SK-N-SH (cell line): ENCODE results near the gene WWOX. TPM values are rescaled to one million over a fixed set of nuclear protein-coding genes. Genes with fewer than 3 reads are reported as not detected.

ENCODE experiments used
- CTCF ChIA-PET: fragments of 300-600, 350-600 bp; formaldehyde crosslinking; extraction: SDS; loops from one replicate; lab custom pipeline; 2021; lab: Yijun Ruan, JAX
- POLR2A ChIA-PET: fragments of 350-600 bp; sonication (Branson Sonifier 250); formaldehyde crosslinking; extraction: SDS; loops from one replicate; lab custom pipeline; 2020; ENCODE audit warnings: antibody characterized with exemption, inconsistent platforms; lab: Yijun Ruan, JAX
- DNase-seq: peaks from one replicate; pipeline ENCODE4 v3.0.0; 2012
- H2AFZ ChIP-seq: fragments of 200-600 bp; sonication (generic); 2 replicates; pipeline ENCODE4 v1.8.1; 2016; ENCODE audit warnings: antibody characterized with exemption, mild to moderate bottlenecking, low read depth
- H3F3A ChIP-seq: fragments of 200-600 bp; sonication (generic); replicated peaks from 2 replicates; pipeline ENCODE3; 2016; ENCODE audit warnings: antibody characterized with exemption, mild to moderate bottlenecking; ENCODE audit not compliant: insufficient read depth
- H3K27ac ChIP-seq, 2 experiments: fragments of 200-500 bp in 1 of 2; fragments of 200-600 bp in 1 of 2; sonication (Bioruptor generic) in 1 of 2; sonication (generic), shearing (Covaris generic) in 1 of 2; 2 replicates each; pipeline versions ENCODE4 v1.5.1 to v1.6.1; 2014 to 2016; ENCODE audit warnings: low read depth in 2 of 2, inconsistent platforms in 1 of 2, low read length in 1 of 2, mild to moderate bottlenecking in 1 of 2, mixed read lengths in 1 of 2
- H3K27me3 ChIP-seq: fragments of 200-600 bp; sonication (generic), shearing (Covaris generic); 2 replicates; pipeline ENCODE4 v1.6.1; 2016; ENCODE audit warnings: mixed run types; ENCODE audit not compliant: insufficient read depth
- H3K36me3 ChIP-seq, 2 experiments: fragments of 200-500 bp in 1 of 2; fragments of 200-600 bp in 1 of 2; sonication (Bioruptor generic) in 1 of 2; sonication (generic) in 1 of 2; replicated peaks in 1 of 2; 2 replicates each; pipeline versions ENCODE3 to v1.5.1; 2014 to 2016; ENCODE audit warnings: low read length in 1 of 2, mild to moderate bottlenecking in 1 of 2; ENCODE audit not compliant: insufficient read depth in 2 of 2, control insufficient read depth in 1 of 2
- H3K4me1 ChIP-seq, 2 experiments: fragments of 200-500 bp in 1 of 2; fragments of 200-600 bp in 1 of 2; sonication (Bioruptor generic) in 1 of 2; sonication (generic), shearing (Covaris generic) in 1 of 2; 2 replicates each; pipeline versions ENCODE4 v1.5.1 to v1.6.1; 2014 to 2016; ENCODE audit warnings: low read depth in 1 of 2, low read length in 1 of 2, mixed run types in 1 of 2; ENCODE audit not compliant: insufficient read depth in 2 of 2, control insufficient read depth in 1 of 2
- H3K4me2 ChIP-seq: fragments of 200-600 bp; sonication (generic), shearing (Covaris generic); 2 replicates; pipeline ENCODE4 v1.6.1; 2017; ENCODE audit warnings: mixed run types
- H3K4me3 ChIP-seq, 2 experiments: fragments of 200-500 bp in 1 of 2; fragments of 200-600 bp in 1 of 2; sonication (Bioruptor generic) in 1 of 2; sonication (generic), shearing (Covaris generic) in 1 of 2; 2 replicates each; pipeline versions ENCODE4 v1.5.1 to v1.8.1; 2014 to 2016; ENCODE audit warnings: low read depth in 2 of 2, inconsistent platforms in 1 of 2, low read length in 1 of 2, mild to moderate bottlenecking in 1 of 2, mixed read lengths in 1 of 2, moderate library complexity in 1 of 2
- H3K79me2 ChIP-seq: fragments of 200-600 bp; sonication (generic); 2 replicates; pipeline ENCODE4 v1.8.1; 2017; ENCODE audit warnings: mild to moderate bottlenecking; ENCODE audit not compliant: insufficient read depth
- H3K9ac ChIP-seq: fragments of 200-600 bp; sonication (generic); 2 replicates; pipeline ENCODE4 v1.6.1; 2017; ENCODE audit warnings: mixed run types
- H3K9me2 ChIP-seq: fragments of 200-600 bp; sonication (generic); 2 replicates; pipeline ENCODE4 v1.6.1; 2017; ENCODE audit warnings: mixed run types
- H3K9me3 ChIP-seq: fragments of 200-600 bp; sonication (generic); 2 replicates; pipeline ENCODE4 v1.6.1; 2017; ENCODE audit warnings: mixed run types, mild to moderate bottlenecking, moderate library complexity
- H4K20me1 ChIP-seq: fragments of 200-600 bp; sonication (generic); 2 replicates; pipeline ENCODE4 v1.6.1; 2017; ENCODE audit warnings: mild to moderate bottlenecking, mixed run types; ENCODE audit not compliant: insufficient read depth
- CHD2 ChIP-seq: fragments of 150-350 bp; IDR thresholded peaks from 2 replicates; pipeline ENCODE4 v1.6.1; 2018; ENCODE audit warnings: low read length; ENCODE audit not compliant: partially characterized antibody
- EZH2phosphoT487 ChIP-seq: fragments of 200-600 bp; sonication (generic); IDR thresholded peaks from 2 replicates; pipeline ENCODE4 v1.6.1; 2017; ENCODE audit warnings: low read depth, mixed run types, mild to moderate bottlenecking, antibody characterized with exemption, moderate library complexity, borderline replicate concordance
- FOXM1 ChIP-seq: IDR thresholded peaks from 2 replicates; pipeline ENCODE4 v1.4.0; 2012; ENCODE audit warnings: low read depth, mild to moderate bottlenecking
- GABPA ChIP-seq: IDR thresholded peaks from 2 replicates; pipeline ENCODE4 v1.4.0; 2012; ENCODE audit warnings: low read depth, mild to moderate bottlenecking
- GATA2 ChIP-seq: sonication (generic); formaldehyde crosslinking; IDR thresholded peaks from 2 replicates; pipeline ENCODE4 v1.5.0; 2020; ENCODE audit warnings: mild to moderate bottlenecking, missing genetic modification reagents
- MEF2A ChIP-seq: IDR thresholded peaks from 2 replicates; pipeline ENCODE4 v1.4.0; 2012; ENCODE audit warnings: low read depth, borderline replicate concordance
- RAD21 ChIP-seq: IDR thresholded peaks from 2 replicates; pipeline ENCODE4 v1.6.1; 2012; ENCODE audit warnings: mild to moderate bottlenecking, low read length
- RFX5 ChIP-seq: IDR thresholded peaks from 2 replicates; pipeline ENCODE4 v1.6.1; 2012; ENCODE audit warnings: mild to moderate bottlenecking, improper control_type of control experiment, low read length
- TEAD4 ChIP-seq: IDR thresholded peaks from 2 replicates; pipeline ENCODE4 v1.4.0; 2012; ENCODE audit warnings: mild to moderate bottlenecking, borderline replicate concordance; ENCODE audit not compliant: insufficient read depth
- USF2 ChIP-seq: fragments of 150-350 bp; IDR thresholded peaks from 2 replicates; pipeline ENCODE4 v1.6.1; 2017; ENCODE audit warnings: antibody characterized with exemption, low read length, low read depth, borderline replicate concordance
- YY1 ChIP-seq: IDR thresholded peaks from 2 replicates; pipeline ENCODE4 v1.4.0; 2012; ENCODE audit warnings: low read depth, mild to moderate bottlenecking
- ZBTB33 ChIP-seq: IDR thresholded peaks from 2 replicates; pipeline ENCODE4 v1.4.0; 2012; ENCODE audit warnings: low read depth, borderline replicate concordance
- WGBS: methylation state at CpG from one replicate; pipeline ENCODE4 v1.1.6; 2017; ENCODE audit warnings: low lambda C conversion rate; 5-methylcytosine and 5-hydroxymethylcytosine counted together
- polyA plus RNA-seq, 3 experiments: library from polyadenylated mRNA; depleted of rRNA; stranded (reverse); fragments of >200 nt; gene quantifications; 2 replicates each; pipeline ENCODE4 v1.2.3, GENCODE V29; 2012
- TF ChIP-seq, protein P1 (sequence below): IDR thresholded peaks from 2 replicates; pipeline ENCODE4 v1.4.0; 2012; ENCODE audit warnings: low read depth, borderline replicate concordance
- TF ChIP-seq, protein P2 (sequence below): fragments of 150-350 bp; IDR thresholded peaks from 2 replicates; pipeline ENCODE4 v1.6.1; 2016; ENCODE audit warnings: mild to moderate bottlenecking, low read depth, low read length

Gene WWOX
- polyA plus RNA-seq, 1 of the 3 experiments (the other 2 are of a cell fraction) = 10.8 TPM

DNA sequence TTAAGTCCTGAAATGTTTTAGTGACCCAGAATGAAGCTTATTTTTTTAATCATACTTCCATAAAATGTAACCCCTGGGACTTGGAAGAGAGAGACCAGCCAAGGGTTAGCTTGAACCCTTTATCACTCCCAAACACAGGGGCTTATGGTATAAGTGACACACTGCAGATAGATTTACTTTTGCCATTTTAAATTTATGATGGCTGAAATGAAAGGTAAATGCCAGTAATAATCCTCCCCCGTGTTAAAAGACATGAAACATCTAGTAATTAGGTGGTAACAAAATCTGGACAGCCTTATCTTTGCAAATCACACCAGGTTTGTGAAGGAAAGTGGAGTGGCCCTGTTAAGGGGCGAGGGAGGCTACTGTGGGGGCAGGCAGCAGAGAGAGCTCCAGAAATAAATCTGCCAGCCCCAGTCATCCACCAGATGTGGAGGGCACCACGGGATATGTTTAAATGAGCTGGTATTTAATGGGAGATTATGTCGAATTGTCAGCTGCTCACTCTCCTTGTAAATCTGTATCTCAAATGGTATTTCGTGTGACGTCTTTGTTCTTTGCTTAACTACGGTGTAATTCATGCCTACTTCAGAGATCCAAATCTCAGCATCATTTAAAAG, 326.5 kb downstream of the WWOX start:
- H3K4me2 ChIP-seq = no peak overlapping the region
- H3K27me3 ChIP-seq = no peaks in the 10 kb centered on the region
- no peaks in the 10 kb centered on the region for H4K20me1 ChIP-seq
- no peak overlapping the region for H3K9ac ChIP-seq
- H3K9me3 ChIP-seq = no peaks in the 10 kb centered on the region
- H3K9me2 ChIP-seq = no peaks in the 10 kb centered on the region
- ChIA-PET POLR2A (interaction anchor here (0.8 kb wide), 1 partner anchor 50 kb away, joined by 4 read pairs; no protein-coding TSS in a partner anchor), CTCF (interaction anchor here (0.9 to 1.4 kb wide), 5 partner anchors 10 to 345 kb away, joined by 3 to 4 read pairs (median 3); no protein-coding TSS in a partner anchor)
- no peaks in the 10 kb centered on the region for H3K79me2 ChIP-seq
- H3F3A ChIP-seq = no peaks in the 10 kb centered on the region
- no peak overlapping the region for H2AFZ ChIP-seq
- no peaks in the 10 kb centered on the region for H3K36me3 ChIP-seq
- H3K4me1 ChIP-seq = no peaks in the 10 kb centered on the region; a peak in 1 of 4 replicates
- peak; percentile 19 for DNase-seq
- H3K27ac ChIP-seq = no peak overlapping the region
- 71% methylated on average over 6 of the region's 7 CpGs for WGBS
- H3K4me3 ChIP-seq = no peak overlapping the region
- TF ChIP-seq, protein P1, sequence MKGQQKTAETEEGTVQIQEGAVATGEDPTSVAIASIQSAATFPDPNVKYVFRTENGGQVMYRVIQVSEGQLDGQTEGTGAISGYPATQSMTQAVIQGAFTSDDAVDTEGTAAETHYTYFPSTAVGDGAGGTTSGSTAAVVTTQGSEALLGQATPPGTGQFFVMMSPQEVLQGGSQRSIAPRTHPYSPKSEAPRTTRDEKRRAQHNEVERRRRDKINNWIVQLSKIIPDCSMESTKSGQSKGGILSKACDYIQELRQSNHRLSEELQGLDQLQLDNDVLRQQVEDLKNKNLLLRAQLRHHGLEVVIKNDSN = no peak
- TF ChIP-seq GATA2 (CRISPR knock-in tag) = 0 out of 2 replicates have a peak, but pooled peaks have one; percentile 8

- POLR2A ChIA-PET = no interaction called here
Observed at GRCh38 chr16:78428193-78428592, 328.7 kb downstream of the WWOX start.

More at GRCh38 chr16:78428193-78428592, 328.7 kb downstream of the WWOX start:
- no peak for DNase-seq
- no peaks in the 10 kb centered on the region for H3K27me3 ChIP-seq
- no peaks in the 10 kb centered on the region for H3F3A ChIP-seq
- no peaks in the 10 kb centered on the region for H3K9me3 ChIP-seq
- no peaks in the 10 kb centered on the region for H4K20me1 ChIP-seq
- 56% methylated on average over 3 of the region's 3 CpGs for WGBS
- no peak for TF ChIP-seq CHD2
- TF ChIP-seq TEAD4 = no peak
- TF ChIP-seq RFX5 = no peak
- no peak for TF ChIP-seq RAD21
- no peak for TF ChIP-seq GABPA
- TF ChIP-seq ZBTB33 = no peak
- no peak for TF ChIP-seq FOXM1
- no peak for TF ChIP-seq EZH2phosphoT487
- TF ChIP-seq, protein P2, sequence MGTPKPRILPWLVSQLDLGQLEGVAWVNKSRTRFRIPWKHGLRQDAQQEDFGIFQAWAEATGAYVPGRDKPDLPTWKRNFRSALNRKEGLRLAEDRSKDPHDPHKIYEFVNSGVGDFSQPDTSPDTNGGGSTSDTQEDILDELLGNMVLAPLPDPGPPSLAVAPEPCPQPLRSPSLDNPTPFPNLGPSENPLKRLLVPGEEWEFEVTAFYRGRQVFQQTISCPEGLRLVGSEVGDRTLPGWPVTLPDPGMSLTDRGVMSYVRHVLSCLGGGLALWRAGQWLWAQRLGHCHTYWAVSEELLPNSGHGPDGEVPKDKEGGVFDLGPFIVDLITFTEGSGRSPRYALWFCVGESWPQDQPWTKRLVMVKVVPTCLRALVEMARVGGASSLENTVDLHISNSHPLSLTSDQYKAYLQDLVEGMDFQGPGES = no peak
- TF ChIP-seq GATA2 (CRISPR knock-in tag) = no peak
- no peak for TF ChIP-seq MEF2A
- no peak for TF ChIP-seq USF2
- no peak for TF ChIP-seq YY1
- H3K4me1 ChIP-seq = no peaks in the 10 kb centered on the region; a peak in 1 of 4 replicates
- no peaks in the 10 kb centered on the region for H3K9me2 ChIP-seq
- no peak overlapping the region for H3K27ac ChIP-seq
- H3K4me3 ChIP-seq = no peak overlapping the region
- H2AFZ ChIP-seq = no peak overlapping the region
- H3K36me3 ChIP-seq = no peaks in the 10 kb centered on the region
- no peaks in the 10 kb centered on the region for H3K79me2 ChIP-seq
- CTCF ChIA-PET = no interaction called here
- no peak overlapping the region for H3K4me2 ChIP-seq
- H3K9ac ChIP-seq = no peak overlapping the region
